ENCODE data around the gene BLNK.

- TF ChIP-seq SUZ12 (IDR thresholded peaks at IDR 0.05; ENCODE audit: low read depth, low read length) (no peak), SRF (IDR thresholded peaks at IDR 0.05; ENCODE audit: low read depth, low read length) (no peak), FOXP1 (IDR thresholded peaks at IDR 0.05) (no peak), FOXP1 (CRISPR knock-in tag; IDR thresholded peaks at IDR 0.05) (no peak), ZNF7 (CRISPR knock-in tag; IDR thresholded peaks at IDR 0.05) (no peak), SIX4 (CRISPR knock-in tag; IDR thresholded peaks at IDR 0.05) (no peak), SP4 (CRISPR knock-in tag; IDR thresholded peaks at IDR 0.05) (no peak), ZNF260 (CRISPR knock-in tag; IDR thresholded peaks at IDR 0.05; ENCODE audit: borderline replicate concordance, low read depth) (no peak), ESRRA (CRISPR knock-in tag; IDR thresholded peaks at IDR 0.05; ENCODE audit: low read depth) (no peak)
- TF ChIP-seq, protein P1, sequence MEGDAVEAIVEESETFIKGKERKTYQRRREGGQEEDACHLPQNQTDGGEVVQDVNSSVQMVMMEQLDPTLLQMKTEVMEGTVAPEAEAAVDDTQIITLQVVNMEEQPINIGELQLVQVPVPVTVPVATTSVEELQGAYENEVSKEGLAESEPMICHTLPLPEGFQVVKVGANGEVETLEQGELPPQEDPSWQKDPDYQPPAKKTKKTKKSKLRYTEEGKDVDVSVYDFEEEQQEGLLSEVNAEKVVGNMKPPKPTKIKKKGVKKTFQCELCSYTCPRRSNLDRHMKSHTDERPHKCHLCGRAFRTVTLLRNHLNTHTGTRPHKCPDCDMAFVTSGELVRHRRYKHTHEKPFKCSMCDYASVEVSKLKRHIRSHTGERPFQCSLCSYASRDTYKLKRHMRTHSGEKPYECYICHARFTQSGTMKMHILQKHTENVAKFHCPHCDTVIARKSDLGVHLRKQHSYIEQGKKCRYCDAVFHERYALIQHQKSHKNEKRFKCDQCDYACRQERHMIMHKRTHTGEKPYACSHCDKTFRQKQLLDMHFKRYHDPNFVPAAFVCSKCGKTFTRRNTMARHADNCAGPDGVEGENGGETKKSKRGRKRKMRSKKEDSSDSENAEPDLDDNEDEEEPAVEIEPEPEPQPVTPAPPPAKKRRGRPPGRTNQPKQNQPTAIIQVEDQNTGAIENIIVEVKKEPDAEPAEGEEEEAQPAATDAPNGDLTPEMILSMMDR (CRISPR knock-in tag; IDR thresholded peaks at IDR 0.05): no peak
Observed at GRCh38 chr10:96279191-96279641, 7.8 kb upstream of the BLNK start.
